Activated CD4-positive, alpha-beta T cell treated with anti-CD3 and anti-CD28 coated beads for 24 hours (primary cell): ENCODE results near the gene RAB3IP.
"Not testable (repeated sequence)": the region's sequence is repeated elsewhere in the genome, so short reads cannot be mapped to it uniquely, and the experiment has no call there.

ENCODE experiments used
- DNase-seq, 2 donors: peaks; one replicate each; pipeline ENCODE4 v3.0.0-alpha.2; 2020; ENCODE audit warnings: low read depth in 2 of 2

RAB3IP gene

DNA sequence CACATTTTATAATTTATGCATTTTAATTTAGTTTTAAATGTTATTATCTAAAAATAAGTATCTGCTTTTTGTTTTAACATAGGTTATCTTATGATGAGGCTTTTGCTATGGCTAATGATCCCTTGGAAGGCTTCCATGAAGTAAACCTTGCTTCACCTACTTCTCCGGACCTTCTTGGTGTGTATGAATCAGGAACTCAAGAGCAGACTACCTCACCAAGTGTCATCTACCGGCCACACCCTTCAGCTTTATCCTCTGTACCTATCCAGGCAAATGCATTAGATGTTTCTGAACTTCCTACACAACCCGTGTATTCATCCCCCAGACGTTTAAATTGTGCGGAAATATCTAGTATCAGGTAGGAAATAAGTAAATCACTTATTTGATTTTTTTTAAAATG is 16.6 kb downstream of the RAB3IP start:
- no peak for DNase-seq

GRCh38 chr12:69756088-69756755 is 17.6 kb downstream of the RAB3IP start:
- DNase-seq, result no peak

DNA sequence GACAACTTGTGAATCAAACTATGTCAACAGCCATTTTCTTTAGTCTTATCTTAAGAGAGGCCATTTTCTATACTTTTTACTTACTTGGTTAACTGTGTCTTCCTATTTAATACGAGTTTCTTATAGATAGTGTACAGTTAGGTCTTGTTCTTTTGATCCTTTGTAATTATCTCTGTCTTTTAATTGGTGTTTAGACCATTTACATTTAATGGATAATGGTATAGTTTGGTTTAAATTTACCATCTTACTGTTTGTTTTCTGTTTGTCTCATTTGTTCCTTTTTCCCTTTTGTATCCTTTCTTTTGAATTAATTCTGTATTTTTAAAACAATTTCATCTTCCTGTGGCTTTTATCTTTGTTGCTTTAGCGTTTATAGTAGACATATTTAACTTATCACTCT is 19.4 kb downstream of the RAB3IP start:
- no peak for DNase-seq

GRCh38 chr12:69759581-69759980 is 20.9 kb downstream of the RAB3IP start:
- not testable (repeated sequence) for DNase-seq

GRCh38 chr12:69765515-69765914 is 26.9 kb downstream of the RAB3IP start:
- no peak for DNase-seq

- no peak for DNase-seq
Measured at GRCh38 chr12:69766260-69766659, 27.6 kb downstream of the RAB3IP start.

GRCh38 chr12:69779928-69780327 is 41.3 kb downstream of the RAB3IP start:
- DNase-seq, result no peak

DNA sequence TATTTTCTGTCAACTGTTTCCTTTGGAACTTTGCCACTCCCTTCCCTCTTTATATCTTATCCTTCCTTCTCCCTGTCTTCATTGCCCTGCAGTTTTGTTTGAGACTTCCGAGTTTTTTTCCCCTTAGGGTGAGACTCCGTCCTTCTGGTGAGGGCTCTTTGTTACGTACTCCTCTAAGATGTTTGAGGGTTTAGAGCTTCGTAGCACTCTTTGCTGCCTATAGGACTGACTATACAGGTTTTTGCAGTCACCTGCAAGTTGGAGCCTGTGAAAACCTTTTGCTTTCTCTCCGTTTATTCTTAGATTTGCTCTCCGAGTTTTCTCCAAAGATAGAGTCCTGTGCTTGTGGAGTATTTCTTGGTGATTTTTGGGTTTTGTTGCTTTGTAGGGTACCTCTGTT is 44.7 kb downstream of the RAB3IP start:
- no peak for DNase-seq

DNA sequence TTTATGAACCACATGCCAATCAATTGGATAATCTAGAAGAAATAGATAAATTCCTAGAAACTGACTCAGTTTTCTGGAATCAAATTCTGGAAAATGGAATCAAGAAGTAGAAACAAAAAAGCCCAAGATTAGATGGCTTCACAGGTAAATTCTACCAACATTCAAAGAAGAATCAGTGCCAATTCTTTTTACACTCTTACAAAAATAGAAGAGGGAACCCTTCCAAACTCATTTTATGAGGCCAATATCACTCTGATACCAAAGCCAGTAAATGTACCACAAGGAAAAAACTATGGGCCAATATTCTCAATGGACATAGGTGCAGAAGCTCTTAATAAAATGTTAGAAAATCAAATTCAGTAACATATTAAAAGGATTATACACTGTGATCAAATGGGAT is 50.7 kb downstream of the RAB3IP start:
- no peak for DNase-seq

GRCh38 chr12:69792533-69792932 is 53.9 kb downstream of the RAB3IP start:
- no peak for DNase-seq

DNA sequence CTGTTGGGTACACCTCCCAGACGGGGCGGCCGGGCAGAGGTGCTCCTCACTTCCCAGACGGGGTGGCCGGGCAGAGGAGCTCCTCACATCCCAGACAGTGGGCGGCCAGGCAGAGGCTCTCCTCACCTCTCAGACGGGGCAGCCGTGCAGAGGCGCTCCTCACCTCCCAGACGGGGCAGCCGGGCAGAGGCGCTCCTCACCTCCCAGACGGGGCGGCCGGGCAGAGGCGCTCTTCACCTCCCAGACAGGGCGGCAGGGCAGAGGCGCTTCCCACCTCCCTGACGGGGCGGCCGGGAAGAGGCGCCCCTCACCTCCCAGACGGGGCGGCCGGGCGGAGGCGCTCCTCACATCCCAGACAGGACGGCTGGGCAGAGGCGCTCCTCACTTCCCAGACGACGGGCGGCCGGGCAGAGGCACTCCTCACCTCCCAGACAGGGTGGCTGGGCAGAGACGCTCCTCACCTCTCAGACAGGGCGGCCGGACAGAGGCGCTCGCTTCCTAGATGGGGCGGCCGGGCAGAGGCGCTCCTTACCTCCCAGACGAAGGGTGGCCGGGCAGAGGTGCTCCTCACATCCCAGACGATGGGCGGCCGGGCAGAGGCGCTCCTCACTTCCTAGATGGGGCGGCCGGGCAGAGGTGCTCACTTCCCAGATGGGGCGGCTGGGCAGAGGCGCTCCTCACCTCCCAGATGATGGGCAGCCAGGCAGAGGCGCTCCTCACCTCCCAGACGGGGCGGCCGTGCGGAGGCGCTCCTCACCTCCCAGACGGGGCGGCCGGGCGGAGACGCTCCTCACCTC is 68.6 kb downstream of the RAB3IP start:
- DNase-seq, result not testable (repeated sequence)

GRCh38 chr12:69810870-69811498 is 72.3 kb downstream of the RAB3IP start:
- DNase-seq, result no peak

DNA sequence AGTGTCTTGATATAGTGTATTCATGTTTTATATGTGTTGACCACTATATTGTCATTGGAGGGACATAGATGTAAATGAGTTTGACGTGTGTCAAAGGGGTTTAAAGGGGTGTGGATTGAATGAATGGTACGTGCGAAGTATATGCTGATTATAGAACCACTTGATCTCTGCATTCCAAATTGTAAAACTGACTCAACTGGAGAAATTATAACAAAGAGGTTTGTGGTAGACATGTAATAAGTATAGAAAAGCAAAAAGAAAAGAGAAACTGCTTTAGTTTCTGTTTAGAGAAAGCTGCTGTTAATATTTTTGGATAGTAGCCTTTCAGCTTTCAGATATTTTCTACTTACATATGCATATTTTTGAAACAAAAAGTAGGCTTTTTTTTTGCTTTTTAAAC is 77.4 kb downstream of the RAB3IP start:
- DNase-seq, result no peak

DNA sequence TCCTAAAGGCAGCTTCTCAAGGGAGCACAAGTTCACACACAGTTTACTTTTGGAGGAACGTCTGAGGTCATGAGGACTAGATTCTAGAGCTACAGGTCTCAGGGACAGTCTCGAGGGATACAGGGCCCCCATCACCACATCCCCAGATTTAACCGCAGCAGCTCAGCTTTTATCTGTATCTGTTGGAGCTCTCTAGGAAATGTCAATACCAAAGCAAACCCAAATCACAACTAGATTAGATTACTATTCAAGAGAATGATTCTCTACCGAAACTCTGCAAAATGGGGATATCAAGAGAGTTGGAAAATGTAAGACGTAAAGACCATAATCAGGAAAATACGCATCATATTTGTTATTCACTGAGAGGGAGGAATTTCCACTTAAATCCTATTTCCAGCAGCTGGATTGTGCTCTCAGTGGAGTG is 82.4 kb downstream of the RAB3IP start:
- no peak for DNase-seq

DNA sequence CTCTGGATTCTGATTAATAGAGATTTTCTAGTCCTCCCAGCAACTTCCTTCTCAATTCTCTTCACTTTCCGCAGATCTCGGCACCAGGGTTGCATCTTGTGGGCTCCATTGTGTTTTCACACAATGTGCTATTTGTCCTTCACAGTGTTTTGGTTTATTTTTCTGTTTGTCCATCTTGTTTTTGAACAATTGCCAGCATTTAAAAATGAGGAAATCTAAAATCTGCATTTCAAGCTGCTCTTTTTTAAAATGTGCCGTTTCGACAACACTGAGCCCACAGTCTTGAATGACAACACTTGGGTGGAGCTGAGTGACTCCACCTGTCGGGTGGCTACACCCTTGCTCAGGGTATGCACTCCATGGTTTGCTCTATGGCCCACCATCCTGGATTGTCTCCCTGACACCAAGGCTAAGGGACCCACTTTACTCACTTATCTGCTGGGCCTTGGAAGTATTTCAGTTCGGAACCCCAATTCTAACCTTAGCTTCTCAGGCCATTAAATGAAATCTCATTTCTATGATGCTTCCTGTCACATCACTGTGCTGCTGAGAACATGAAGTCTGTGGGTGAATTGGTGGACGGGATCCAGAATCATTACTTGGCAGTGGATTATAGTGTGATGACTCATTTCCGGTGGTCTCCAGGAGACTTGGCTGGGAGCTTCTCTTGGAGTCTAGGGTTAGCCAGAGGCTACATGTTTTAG is 82.9 kb downstream of the RAB3IP start:
- no peak for DNase-seq

- no peak for DNase-seq
Measured at GRCh38 chr12:69822201-69822860, 83.7 kb downstream of the RAB3IP start.

DNA sequence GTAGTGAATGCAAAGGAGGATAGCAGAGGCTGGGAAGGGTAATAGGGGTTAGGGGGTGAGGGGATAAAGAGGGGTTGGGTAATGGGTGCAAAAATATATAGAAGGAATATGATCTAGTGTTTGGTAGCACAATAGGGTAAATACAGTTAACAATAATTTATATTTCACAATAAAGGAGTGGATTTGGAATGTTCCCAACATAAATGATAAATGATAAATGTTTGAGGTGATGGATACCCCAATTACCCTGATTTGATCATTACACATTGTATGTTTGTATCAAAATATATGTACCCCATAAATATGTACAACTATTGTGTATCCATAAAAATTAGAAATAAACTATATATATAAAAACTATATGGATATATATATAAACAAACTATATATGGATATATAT is 85.4 kb downstream of the RAB3IP start:
- no peak for DNase-seq

DNA sequence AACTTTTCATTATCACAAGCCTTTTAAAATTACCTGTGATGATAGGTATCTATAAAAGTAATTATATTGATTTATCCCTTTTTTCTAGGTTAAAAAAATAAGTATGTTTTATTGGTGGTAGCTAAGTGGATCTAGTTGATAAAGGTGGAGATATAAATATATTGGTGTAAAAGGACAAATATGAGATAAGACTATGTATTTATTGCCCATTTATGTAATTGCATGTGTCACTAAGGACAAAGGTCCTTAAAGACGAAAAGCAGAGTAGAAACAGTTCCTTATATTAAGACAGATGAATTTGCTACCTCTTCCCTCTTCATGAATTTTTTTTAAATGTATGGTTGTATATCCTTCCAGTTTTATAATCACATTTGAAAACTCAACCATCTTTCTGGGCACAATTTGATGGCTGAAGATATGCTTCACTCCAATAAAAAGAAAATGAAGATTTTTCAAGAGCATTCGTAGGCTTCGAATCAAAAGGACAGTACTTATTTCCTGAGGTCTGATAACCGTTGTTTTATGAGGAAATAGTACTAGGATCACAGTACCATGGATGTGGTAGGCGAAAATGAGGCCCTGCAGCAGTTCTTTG is 86.4 kb downstream of the RAB3IP start, which contains the start of gene MYRFL:
TSS of gene MYRFL (plus strand) at position 262 of the 595 bp plus-strand sequence. CDS start at position 553, 291 bp downstream.
- no peak for DNase-seq

GRCh38 chr12:69828897-69829296 is 90.2 kb downstream of the RAB3IP start:
- no peak for DNase-seq

- DNase-seq, result no peak
Measured at GRCh38 chr12:69833696-69834095, 95.0 kb downstream of the RAB3IP start.

DNA sequence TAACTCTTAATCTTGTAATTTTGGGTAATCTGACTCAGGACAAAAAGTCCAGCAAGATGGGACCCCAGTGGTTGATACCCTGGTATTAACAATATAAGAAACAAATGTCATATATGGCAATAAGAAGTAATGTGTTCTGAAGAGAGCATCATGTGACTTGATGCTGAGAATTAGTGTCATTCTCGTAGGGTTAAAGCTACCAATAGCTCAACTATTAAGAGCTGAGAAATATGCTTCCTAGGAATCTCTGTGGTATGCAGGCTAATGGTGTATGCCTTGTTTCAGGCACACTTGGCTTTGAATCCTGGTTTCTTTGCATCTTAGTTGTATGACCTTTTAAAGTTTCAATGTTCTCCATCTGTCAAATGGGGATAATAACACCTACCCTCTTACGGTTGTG is 95.5 kb downstream of the RAB3IP start:
- DNase-seq, result no peak
